ENCODE measurements around the gene OSTM1. TPM values are rescaled to one million over a fixed set of nuclear protein-coding genes. Genes with fewer than 3 reads are reported as not detected.

The OSTM1 gene
- total RNA-seq, 1 donor = 44.1 TPM

GRCh38 chr6:108118810-108119768, 44.5 kb upstream of the OSTM1 start:
- DNase-seq (ENCODE audit: low read depth) = peak; percentile 12
- peak overlapping the region; percentile 55 for H3K4me3 ChIP-seq (ENCODE audit: low read depth, low read length)
- TF ChIP-seq, protein P1, sequence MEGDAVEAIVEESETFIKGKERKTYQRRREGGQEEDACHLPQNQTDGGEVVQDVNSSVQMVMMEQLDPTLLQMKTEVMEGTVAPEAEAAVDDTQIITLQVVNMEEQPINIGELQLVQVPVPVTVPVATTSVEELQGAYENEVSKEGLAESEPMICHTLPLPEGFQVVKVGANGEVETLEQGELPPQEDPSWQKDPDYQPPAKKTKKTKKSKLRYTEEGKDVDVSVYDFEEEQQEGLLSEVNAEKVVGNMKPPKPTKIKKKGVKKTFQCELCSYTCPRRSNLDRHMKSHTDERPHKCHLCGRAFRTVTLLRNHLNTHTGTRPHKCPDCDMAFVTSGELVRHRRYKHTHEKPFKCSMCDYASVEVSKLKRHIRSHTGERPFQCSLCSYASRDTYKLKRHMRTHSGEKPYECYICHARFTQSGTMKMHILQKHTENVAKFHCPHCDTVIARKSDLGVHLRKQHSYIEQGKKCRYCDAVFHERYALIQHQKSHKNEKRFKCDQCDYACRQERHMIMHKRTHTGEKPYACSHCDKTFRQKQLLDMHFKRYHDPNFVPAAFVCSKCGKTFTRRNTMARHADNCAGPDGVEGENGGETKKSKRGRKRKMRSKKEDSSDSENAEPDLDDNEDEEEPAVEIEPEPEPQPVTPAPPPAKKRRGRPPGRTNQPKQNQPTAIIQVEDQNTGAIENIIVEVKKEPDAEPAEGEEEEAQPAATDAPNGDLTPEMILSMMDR (IDR thresholded peaks at IDR 0.05; ENCODE audit: insufficient read depth, low read length) = no peak

DNA sequence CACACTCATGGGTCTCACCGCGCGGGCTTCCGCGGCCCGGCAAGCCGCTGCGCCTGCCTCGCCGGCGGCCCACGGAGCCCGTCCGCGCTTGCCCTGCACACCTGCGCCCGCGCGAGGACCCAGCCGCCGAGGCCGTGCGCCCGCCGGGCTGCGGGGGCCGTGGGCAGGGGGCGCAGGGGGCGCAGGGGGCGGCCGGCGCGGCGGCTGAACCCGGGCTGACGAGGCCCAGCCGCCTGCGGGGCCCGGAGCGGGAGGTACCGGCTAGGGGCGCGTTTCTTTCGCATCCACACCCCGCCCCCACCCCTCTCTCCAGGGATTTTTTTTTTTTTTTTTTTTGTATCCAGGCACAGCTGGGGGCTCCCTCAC, 43.8 kb upstream of the OSTM1 start:
- DNase-seq (ENCODE audit: low read depth) = no peak
- peak overlapping the region; percentile 73 for H3K4me3 ChIP-seq (ENCODE audit: low read depth, low read length)
- TF ChIP-seq, protein P1 (IDR thresholded peaks at IDR 0.05; ENCODE audit: insufficient read depth, low read length) = no peak

- TF ChIP-seq, protein P1 (IDR thresholded peaks at IDR 0.05; ENCODE audit: insufficient read depth, low read length) = no peak
- H3K4me3 ChIP-seq (ENCODE audit: low read depth, low read length) = peak overlapping the region; percentile 73
- DNase-seq (ENCODE audit: low read depth) = peak; percentile 36
Observed at GRCh38 chr6:108117427-108118358, 43.2 kb upstream of the OSTM1 start.

DNA sequence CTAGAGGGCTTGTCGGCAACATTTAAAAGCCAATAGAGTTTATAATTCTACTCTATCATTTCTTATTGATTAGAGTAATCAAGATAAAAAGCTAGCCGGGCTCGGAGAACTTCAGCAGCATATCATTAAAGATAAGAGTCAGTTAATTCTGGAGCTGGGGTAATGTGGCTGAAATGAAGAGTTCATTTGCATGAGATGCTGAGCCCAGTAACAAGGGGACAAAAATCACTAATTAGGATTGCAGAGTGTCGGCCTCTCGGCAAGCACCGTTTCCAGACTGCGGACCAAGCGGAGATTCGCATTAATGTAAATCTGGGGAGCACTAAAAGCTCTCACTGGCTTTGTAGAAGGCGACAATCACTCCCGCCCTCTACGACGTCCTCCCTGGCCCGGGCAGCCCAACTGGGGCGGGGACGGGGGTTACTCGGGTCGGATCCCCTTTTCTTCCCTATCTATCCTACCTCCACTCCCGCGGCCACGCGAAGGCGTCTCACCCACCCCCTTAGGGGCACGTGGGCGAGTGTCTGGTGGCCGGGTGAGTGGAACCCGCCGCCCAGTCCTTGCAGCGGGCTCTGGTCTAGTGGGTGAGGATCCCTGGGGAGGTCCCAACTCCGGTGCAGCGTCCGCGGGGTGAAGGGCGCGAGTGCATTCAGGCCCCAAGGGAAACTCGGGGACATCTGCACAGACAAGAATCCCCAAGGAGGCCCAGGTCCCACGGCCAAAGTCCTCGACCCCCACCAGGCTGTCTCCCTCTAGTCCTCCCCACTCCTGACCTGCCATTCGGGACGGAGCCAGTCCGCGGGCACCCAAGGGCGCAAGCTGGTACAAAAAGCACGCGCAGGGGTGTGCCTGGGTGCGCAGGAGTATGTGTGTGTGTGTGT, 42.2 kb upstream of the OSTM1 start:
- no peak overlapping the region for H3K4me3 ChIP-seq (ENCODE audit: low read depth, low read length)
- TF ChIP-seq, protein P1 (IDR thresholded peaks at IDR 0.05; ENCODE audit: insufficient read depth, low read length) = no peak
- DNase-seq (ENCODE audit: low read depth) = no peak

DNA sequence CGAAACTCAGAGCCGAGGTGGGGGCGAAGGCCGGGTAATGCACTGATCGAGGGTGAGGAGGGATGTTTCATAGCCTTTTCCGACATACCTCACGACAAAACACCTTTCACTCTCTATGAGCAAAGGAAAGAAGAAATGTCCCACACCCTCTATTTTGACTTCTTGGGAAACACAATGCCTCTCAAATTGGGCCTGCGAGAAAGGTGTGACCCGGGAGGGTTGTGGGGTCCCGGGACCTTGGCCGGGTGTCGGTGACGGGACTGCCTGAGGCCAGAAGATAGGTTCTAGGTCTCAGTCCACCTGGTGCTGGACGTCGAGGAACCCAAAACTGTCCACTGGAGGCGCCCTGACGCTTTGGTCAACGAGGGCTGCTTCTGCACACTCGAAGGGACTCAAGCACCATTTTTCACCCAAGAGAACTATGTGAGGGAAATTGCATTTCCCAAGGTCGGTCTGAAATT, 41.1 kb upstream of the OSTM1 start:
- no peak overlapping the region for H3K4me3 ChIP-seq (ENCODE audit: low read depth, low read length)
- DNase-seq (ENCODE audit: low read depth) = peak; percentile 37

More for the DNA sequence above, 41.1 kb upstream of the OSTM1 start:
- TF ChIP-seq, protein P1 (IDR thresholded peaks at IDR 0.05; ENCODE audit: insufficient read depth, low read length) = peak; percentile 30

All from fibroblast of the aortic adventitia (primary cell).